Measurements from ENCODE around the gene ACOT13.
"Not testable (repeated sequence)": the region's sequence is repeated elsewhere in the genome, so short reads cannot be mapped to it uniquely, and the experiment has no call there.

ACOT13 gene

DNA sequence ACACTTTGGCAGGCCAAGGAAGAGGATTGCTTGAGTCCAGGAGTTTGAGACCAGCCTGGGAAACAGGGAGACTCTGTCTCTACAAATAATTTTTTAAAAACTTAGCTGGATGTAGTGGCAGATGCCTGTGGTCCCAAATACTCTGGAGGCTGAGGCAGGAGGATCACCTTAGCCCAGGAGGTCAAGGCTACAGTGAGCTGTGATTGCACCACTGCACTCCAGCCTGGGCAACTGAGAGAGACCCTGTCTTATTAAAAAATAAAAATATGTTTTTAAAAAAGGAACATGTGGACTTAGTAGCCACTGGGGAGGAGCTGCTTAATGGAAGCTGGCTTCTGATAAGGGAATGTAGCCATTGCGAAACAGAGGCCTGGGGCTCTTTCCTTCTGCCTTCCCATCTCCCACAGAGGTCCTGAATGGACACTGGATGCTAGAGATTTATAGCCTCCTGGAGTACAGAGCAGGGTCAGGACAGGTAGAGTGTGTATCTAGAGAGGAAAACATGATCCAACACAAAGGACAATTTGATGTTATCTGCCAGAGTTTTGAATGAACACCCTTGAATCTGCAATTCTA is 86.1 kb downstream of the ACOT13 start:
- no peaks in the 10 kb centered on the region for H4K20me1 ChIP-seq (ENCODE audit: insufficient read depth, low read length)
- H3K4me3 ChIP-seq (ENCODE audit: low read length) = no peak overlapping the region
- H3K4me2 ChIP-seq (ENCODE audit: low read length) = no peak overlapping the region
- H3K79me2 ChIP-seq (ENCODE audit: low read length) = no peaks in the 10 kb centered on the region
- H2AFZ ChIP-seq (ENCODE audit: low read depth, low read length) = no peak overlapping the region
- TF ChIP-seq EZH2phosphoT487 (IDR thresholded peaks at IDR 0.05; ENCODE audit: low read depth) = no peak
- TF ChIP-seq, protein P1, sequence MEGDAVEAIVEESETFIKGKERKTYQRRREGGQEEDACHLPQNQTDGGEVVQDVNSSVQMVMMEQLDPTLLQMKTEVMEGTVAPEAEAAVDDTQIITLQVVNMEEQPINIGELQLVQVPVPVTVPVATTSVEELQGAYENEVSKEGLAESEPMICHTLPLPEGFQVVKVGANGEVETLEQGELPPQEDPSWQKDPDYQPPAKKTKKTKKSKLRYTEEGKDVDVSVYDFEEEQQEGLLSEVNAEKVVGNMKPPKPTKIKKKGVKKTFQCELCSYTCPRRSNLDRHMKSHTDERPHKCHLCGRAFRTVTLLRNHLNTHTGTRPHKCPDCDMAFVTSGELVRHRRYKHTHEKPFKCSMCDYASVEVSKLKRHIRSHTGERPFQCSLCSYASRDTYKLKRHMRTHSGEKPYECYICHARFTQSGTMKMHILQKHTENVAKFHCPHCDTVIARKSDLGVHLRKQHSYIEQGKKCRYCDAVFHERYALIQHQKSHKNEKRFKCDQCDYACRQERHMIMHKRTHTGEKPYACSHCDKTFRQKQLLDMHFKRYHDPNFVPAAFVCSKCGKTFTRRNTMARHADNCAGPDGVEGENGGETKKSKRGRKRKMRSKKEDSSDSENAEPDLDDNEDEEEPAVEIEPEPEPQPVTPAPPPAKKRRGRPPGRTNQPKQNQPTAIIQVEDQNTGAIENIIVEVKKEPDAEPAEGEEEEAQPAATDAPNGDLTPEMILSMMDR (IDR thresholded peaks at IDR 0.05; ENCODE audit: low read depth, low read length) = no peak
- H3K9me3 ChIP-seq (ENCODE audit: insufficient read depth, low read length) = 0 out of 2 replicates have a peak, but pooled peaks cover 3% of the 10 kb centered on the region
- peaks cover 7% of the 10 kb centered on the region for H3K4me1 ChIP-seq (ENCODE audit: low read length)
- H3K27ac ChIP-seq (ENCODE audit: low read length) = no peak overlapping the region
- no peak overlapping the region for H3K9ac ChIP-seq (ENCODE audit: low read length)
- H3K36me3 ChIP-seq (replicated peaks; ENCODE audit: low read depth, low read length) = no peaks in the 10 kb centered on the region
- H3K27me3 ChIP-seq (ENCODE audit: low read depth, low read length) = no peaks in the 10 kb centered on the region

DNA sequence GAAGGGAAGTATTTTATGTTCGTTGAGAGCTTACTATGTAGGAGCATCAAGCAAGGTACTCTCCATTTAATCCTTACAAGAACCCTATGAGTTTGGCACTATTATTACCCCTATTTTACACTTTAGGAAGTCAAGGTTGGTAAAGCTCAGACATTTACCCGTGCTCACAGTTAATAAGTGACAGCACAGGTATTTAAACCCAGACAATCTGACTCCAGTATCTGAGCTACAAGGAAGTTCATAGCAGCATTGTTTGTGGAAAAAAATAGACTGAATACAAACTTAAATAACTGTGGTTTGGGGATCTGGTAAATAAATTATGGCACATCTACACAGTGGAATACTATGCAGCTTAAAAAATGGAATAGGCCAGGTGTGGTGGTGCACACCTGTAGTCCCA is 86.7 kb downstream of the ACOT13 start:
- no peaks in the 10 kb centered on the region for H3K36me3 ChIP-seq (replicated peaks; ENCODE audit: low read depth, low read length)
- no peaks in the 10 kb centered on the region for H3K27me3 ChIP-seq (ENCODE audit: low read depth, low read length)
- no peak overlapping the region for H3K9ac ChIP-seq (ENCODE audit: low read length)
- no peak overlapping the region for H3K4me2 ChIP-seq (ENCODE audit: low read length)
- no peak overlapping the region for H3K27ac ChIP-seq (ENCODE audit: low read length)
- peaks cover 13% of the 10 kb centered on the region for H3K4me1 ChIP-seq (ENCODE audit: low read length)
- TF ChIP-seq EZH2phosphoT487 (IDR thresholded peaks at IDR 0.05; ENCODE audit: low read depth) = no peak
- TF ChIP-seq, protein P1 (IDR thresholded peaks at IDR 0.05; ENCODE audit: low read depth, low read length) = no peak
- no peak overlapping the region for H2AFZ ChIP-seq (ENCODE audit: low read depth, low read length)
- no peak overlapping the region for H3K4me3 ChIP-seq (ENCODE audit: low read length)
- 0 out of 2 replicates have a peak, but pooled peaks cover 3% of the 10 kb centered on the region for H3K9me3 ChIP-seq (ENCODE audit: insufficient read depth, low read length)
- no peaks in the 10 kb centered on the region for H4K20me1 ChIP-seq (ENCODE audit: insufficient read depth, low read length)
- no peaks in the 10 kb centered on the region for H3K79me2 ChIP-seq (ENCODE audit: low read length)

DNA sequence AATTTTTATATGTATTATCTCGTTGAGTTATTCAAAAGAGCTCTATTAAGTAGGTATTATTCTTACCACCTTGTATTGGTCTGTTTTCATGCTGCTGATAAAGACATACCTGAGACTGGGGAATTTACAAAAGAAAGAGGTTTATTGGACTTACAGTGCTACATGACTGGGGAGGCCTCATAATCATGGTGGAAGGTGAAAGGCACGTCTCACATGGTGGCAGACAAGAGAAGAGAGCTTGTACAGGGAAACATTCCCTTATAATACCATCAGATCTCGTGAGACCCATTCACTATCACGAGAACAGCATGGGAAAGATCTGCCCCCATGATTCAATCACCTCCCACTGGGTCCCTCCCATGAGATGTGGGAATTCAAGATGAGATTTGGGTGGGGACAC is 87.5 kb downstream of the ACOT13 start:
- H3K9me3 ChIP-seq (ENCODE audit: insufficient read depth, low read length); H3K36me3 ChIP-seq (replicated peaks; ENCODE audit: low read depth, low read length); H3K79me2 ChIP-seq (ENCODE audit: low read length); H3K27me3 ChIP-seq (ENCODE audit: low read depth, low read length); H3K4me2 ChIP-seq (ENCODE audit: low read length); H3K9ac ChIP-seq (ENCODE audit: low read length); H3K27ac ChIP-seq (ENCODE audit: low read length); H4K20me1 ChIP-seq (ENCODE audit: insufficient read depth, low read length); H2AFZ ChIP-seq (ENCODE audit: low read depth, low read length); H3K4me3 ChIP-seq (ENCODE audit: low read length): not testable (repeated sequence)
- H3K4me1 ChIP-seq (ENCODE audit: low read length) = peaks cover 14% of the 10 kb centered on the region
